GM19463 (cell line): ENCODE results near the gene SLC27A4.
"Not testable (repeated sequence)": the region's sequence is repeated elsewhere in the genome, so short reads cannot be mapped to it uniquely, and the experiment has no call there.

ENCODE experiments used
- ATAC-seq: cut with Tn5 transposase; IDR thresholded peaks from one replicate; pipeline ENCODE4 v1.9.1; 2021; ENCODE audit warnings: mild to moderate bottlenecking, moderate library complexity; ENCODE audit not compliant: unreplicated experiment

Gene SLC27A4

DNA sequence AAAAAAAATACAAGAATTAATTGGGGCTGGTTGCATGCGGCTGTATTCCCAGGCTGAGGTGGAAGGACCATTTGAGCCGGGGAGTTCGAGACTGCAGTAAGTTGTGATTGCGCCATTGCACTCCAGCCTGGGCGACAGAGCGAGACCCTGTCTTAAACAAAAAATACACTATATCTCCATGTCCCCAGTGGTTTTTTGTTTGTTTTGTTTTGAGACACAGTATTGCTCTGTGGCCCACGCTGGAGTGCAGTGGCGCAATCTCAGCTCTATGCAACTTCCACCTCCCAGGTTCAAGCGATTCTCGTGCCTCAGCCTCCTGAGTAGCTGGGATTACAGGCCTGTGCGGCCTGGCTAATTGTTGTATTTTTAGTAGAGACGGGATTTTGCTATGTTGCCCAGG, 16.5 kb upstream of the SLC27A4 start:
- ATAC-seq = no peak

DNA sequence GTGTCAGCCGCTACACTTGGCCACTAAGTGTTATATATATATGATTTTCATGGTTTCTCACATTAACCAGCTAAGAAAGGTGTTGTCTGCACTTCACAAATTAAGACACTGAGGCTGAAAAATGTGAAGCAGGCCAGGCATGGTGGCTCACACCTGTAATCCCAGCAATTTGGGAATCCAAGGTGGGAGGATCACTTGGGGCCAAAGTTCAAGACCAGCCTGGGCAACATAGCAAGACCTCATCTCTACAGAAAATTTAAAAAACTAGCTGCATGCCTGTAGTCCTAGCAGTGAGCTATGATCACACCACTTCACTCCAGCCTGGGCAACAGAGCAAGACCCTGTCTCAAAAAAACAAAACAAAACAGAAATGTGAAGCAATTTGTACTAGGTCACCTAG, 15.9 kb upstream of the SLC27A4 start:
- ATAC-seq = no peak

DNA sequence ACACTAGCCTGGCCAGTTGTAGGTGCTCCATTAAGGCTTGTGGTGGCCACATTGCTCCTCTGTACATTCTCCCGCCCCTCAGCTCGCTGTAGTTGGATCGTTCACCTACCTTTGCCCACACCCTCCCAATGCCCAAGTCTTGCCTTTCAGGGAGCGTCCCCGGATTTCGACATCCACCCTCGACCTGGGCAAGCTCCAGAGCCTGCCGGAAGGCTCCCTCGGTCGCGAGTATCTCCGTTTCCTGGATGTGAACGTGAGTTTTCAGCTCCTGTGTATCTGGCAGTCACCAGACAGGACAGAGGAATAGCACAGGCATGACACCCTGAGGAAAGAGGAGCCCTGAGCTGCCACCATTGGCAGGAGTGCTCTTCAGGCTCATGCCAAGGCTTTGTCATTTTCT, 14.7 kb upstream of the SLC27A4 start:
- no peak for ATAC-seq

DNA sequence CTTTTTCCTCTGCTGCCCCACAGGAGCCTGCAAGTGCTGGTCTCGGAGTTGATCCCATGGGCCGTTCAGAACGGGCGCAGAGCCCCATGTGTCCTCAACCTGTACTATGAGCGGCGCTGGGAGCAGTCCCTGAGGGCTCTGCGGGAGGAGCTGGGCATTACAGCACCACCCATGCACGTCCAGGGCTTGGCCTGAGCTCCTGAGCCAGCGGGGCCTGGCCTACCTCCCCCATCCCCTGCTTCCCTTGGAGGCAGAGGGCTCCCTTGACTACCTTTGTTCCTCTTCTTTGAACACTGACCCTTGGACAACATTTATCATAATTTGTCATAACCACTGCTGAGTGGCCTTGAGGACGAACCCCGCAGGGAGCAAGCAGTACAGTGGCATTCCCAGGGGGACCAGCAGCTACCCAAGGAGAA, 6.9 kb upstream of the SLC27A4 start:
- no peak for ATAC-seq

- ATAC-seq = no peak
Observed at GRCh38 chr9:128335161-128335560, 5.2 kb upstream of the SLC27A4 start.

DNA sequence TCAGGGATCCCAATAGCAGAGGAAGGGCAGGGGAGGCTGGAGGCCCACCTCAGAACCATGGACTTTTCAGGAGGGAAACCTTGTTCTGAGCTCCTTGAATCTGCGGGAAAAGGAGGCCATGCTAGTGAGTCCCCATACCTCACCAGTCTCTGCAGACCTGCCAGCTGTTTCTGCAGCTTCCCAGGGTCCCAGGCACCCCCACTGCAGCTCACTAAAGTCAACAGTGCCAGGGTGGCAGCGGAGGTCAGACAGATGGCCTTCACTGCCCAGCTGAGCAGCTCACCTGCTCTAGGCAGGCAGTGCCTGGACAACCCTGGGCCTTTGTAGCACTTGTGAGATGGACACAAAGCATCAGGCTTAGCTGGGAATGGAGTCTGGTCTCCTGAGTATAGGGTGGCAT, 4.4 kb upstream of the SLC27A4 start:
- no peak for ATAC-seq

DNA sequence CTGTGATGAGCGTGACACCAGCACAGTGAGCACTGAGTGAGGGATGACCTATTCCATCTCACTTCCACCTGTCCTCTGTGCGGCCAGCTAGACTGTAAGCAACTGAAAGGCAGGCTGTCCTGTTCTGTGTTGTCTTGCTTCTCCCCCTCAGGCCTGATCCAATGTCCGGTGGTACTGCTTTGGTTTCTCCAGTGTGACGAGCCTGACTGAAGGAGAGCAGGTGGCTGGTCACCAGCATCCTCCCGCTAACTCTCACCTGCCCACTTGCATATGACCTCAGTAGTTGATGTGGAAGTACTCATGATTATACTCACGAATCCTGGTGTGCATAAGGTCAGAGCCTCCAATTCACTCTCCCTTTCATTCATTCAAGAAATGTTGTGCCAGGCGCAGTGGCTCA, 2.4 kb upstream of the SLC27A4 start:
- ATAC-seq = no peak

DNA sequence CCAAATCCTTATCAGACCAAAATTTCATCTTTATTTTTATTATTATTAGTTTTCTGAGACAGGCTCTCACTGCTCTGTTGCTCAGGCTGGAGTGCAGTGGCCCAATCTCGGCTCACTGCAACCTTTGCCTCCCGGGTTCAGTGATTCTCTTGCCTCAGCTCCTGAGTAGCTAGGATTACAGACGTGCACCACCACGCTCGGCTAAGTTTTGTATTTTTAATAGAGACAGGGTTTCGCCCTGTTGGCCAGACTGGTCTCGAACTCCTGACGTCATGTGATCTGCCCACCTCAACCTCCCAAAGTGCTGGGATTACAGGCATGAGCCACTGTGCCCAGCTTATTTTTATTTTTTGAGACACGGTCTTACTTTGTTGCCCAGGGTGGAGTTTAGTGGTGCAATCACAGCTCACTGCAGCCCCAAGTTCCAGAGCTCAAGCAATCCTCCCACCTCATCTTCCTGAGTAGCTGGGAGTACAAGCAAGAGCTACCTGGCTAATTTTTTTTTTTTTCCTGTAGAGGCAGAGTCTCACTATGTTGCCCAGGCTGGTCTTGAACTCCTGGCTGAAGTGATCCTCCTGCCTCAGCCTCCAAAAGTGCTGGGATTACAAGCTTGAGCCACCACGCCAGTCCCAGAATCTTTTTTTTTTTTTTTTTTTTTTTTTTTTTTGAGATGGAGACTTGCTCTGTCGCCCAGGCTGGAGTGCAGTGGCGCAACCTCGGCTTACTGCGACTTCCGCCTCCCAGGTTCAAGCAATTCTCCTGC, 1.3 kb upstream of the SLC27A4 start:
- not testable (repeated sequence) for ATAC-seq

- ATAC-seq = peak; percentile 42
Observed at GRCh38 chr9:128340691-128341434, 536 bp downstream of the SLC27A4 start.

GRCh38 chr9:128341435-128341849, 1.1 kb downstream of the SLC27A4 start:
- ATAC-seq = peak; percentile 46

GRCh38 chr9:128342971-128343680, 2.8 kb downstream of the SLC27A4 start:
- ATAC-seq = no peak

- ATAC-seq = no peak
Observed at GRCh38 chr9:128343855-128344254, 3.5 kb downstream of the SLC27A4 start.

DNA sequence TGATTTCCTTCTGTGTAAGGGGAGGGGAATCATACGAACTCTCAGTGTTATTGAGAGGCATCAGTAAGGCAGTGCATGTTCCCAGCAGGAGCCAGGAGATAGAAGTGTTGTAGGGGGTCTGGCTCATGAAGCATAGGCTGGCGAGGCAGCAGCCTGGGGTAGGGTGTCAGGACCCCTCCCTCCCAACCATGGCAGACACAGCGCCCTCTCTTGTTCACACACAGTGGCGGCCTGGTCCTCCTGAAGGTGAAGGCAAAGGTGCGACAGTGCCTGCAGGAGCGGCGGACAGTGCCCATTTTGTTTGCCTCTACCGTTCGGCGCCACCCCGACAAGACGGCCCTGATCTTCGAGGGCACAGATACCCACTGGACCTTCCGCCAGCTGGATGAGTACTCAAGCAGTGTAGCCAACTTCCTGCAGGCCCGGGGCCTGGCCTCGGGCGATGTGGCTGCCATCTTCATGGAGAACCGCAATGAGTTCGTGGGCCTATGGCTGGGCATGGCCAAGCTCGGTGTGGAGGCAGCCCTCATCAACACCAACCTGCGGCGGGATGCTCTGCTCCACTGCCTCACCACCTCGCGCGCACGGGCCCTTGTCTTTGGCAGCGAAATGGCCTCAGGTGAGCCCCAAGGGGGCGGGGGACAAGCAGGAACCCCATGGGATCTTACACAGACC, 4.7 kb downstream of the SLC27A4 start:
- no peak for ATAC-seq

DNA sequence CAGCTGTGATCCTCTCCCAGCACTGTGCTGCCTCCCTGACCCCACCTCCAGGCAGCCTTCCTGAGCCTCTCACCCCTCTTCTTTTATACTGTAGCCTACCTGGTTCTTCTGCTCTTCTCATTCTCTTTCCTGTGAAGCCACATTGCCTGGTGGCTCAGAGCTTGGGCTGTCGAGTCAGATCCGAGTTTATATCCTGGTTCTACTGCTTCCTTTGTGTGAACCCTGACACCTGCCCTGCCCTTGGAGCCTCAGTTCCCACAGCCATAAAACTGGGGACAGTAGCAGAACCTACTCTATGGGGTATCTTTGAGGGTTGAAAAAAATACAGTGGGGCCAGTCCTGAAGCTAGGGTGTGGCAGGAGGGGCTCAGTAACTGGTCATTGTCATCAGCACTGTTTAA, 8.8 kb downstream of the SLC27A4 start:
- no peak for ATAC-seq

- no peak for ATAC-seq
Observed at GRCh38 chr9:128349772-128350171, 9.4 kb downstream of the SLC27A4 start.

DNA sequence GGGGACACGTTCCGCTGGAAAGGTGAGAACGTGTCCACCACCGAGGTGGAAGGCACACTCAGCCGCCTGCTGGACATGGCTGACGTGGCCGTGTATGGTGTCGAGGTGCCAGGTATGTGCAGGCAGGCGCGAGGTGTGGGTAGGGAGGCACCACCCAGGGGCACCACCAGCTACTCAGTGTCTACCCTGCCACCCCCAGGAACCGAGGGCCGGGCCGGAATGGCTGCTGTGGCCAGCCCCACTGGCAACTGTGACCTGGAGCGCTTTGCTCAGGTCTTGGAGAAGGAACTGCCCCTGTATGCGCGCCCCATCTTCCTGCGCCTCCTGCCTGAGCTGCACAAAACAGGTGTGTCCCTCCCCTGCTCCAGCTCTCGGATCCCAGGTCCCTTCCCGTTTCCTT, 15.1 kb downstream of the SLC27A4 start:
- no peak for ATAC-seq

DNA sequence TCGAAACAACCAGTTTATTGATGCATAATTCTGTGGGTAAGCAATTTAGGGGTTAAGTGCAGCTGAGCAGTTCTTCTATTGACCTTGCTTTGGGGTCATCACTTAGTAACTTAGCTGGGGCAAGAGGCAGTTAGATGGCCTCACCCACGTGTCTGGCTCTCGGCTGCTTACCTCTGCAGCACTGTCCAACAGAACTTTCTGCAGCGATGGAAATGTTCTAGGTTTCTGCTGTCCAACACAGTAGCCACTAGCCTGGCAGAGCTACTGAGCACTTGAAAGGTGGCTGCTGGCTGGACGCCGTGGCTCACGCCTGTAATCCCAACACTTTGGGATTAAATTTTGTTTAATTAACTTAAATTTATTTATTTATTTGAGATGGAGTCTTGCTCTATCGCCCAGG, 17.8 kb downstream of the SLC27A4 start:
- ATAC-seq = no peak

GRCh38 chr9:128358861-128359260, 18.5 kb downstream of the SLC27A4 start:
- no peak for ATAC-seq

DNA sequence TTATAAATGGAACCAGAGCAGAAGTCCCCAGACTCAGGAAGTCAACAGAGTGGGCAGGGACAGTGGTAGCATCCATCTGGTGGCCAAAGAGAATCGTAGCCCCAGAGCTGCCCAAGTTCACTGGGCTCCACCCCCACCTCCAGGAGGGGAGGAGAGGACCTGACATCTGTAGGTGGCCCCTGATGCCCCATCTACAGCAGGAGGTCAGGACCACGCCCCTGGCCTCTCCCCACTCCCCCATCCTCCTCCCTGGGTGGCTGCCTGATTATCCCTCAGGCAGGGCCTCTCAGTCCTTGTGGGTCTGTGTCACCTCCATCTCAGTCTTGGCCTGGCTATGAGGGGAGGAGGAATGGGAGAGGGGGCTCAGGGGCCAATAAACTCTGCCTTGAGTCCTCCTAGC, 20.5 kb downstream of the SLC27A4 start:
- no peak for ATAC-seq

- no peak for ATAC-seq
Observed at GRCh38 chr9:128361296-128361985, 21.1 kb downstream of the SLC27A4 start.
